ENCODE results near the gene PRAMEF6. TPM values are rescaled to one million over a fixed set of nuclear protein-coding genes. Genes with fewer than 3 reads are reported as not detected.
"Not testable (repeated sequence)": the region's sequence is repeated elsewhere in the genome, so short reads cannot be mapped to it uniquely, and the experiment has no call there.

Gene PRAMEF6
- not detected for total RNA-seq
- polyA plus RNA-seq (ENCODE audit: insufficient read length in 2 of 2), result not detected
- long read RNA-seq, donor 1, result 0 reads
- long read RNA-seq, donor 2, result 0 reads
- long read RNA-seq, donor 3, result 0 reads
- long read RNA-seq, donor 4, result 0 reads

DNA sequence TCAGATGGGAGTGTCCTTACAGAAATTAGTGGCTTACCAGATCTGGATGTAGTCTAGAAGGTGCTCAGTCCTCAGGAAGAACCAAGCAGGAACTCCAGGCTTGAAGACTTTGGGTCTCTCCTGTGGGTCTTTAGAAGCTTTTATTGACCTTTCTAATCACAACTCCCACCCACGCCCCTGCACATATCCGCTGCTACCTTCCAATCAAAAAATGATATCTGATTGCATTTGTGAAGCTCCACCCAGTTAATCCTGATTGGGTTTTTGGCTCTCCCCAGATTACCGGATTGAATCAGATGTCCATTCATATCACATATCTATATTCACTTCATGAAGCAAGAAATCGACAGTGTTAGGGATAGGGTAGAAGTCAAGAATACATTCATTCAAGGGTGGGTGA is at the start of gene PRAMEF6:
TSS of gene PRAMEF6 (minus strand) at position 101 of the 400 bp plus-strand sequence. CDS start 5,062 bp downstream, outside the sequence.
- H3K27me3 ChIP-seq (ENCODE audit: control insufficient read depth, insufficient read depth, low read length); H3K4me1 ChIP-seq (ENCODE audit: control insufficient read depth, insufficient read depth, low read length); H3K4me3 ChIP-seq (ENCODE audit: low read depth, low read length); H3K27ac ChIP-seq (ENCODE audit: low read depth, low read length); H3K36me3 ChIP-seq (ENCODE audit: control insufficient read depth, insufficient read depth, low read length); H3K9me3 ChIP-seq (ENCODE audit: control insufficient read depth, insufficient read depth, low read length); DNase-seq (ENCODE audit: low read depth in 4 of 6, low spot score in 6 of 6): not testable (repeated sequence)
- no CpG with 5 or more reads among the region's 4 CpGs for WGBS (ENCODE audit: insufficient coverage)

DNA sequence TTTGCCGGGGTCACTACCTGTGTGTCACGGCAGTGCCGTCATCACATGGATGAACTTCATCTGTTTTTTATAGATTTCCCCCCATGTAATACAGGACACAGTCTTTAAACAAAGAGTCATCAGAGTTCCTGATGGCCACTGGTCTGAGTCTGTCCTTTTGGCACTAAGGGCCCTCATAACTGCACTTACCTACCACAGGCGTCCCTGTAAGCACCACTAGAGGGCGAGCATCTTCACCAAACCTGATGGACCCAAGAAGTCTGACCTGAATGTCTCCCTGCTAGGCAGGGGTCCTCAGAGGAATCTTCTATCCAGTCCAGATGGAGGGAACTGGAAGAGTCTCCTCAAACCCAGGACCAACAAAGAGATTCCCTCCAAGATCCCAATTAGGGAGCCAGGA is 23.0 kb downstream of the PRAMEF6 start:
- not testable (repeated sequence) for H3K4me3 ChIP-seq (ENCODE audit: low read depth, low read length); DNase-seq (ENCODE audit: low read depth in 4 of 6, low spot score in 6 of 6); H3K27ac ChIP-seq (ENCODE audit: low read depth, low read length); H3K27me3 ChIP-seq (ENCODE audit: control insufficient read depth, insufficient read depth, low read length); H3K4me1 ChIP-seq (ENCODE audit: control insufficient read depth, insufficient read depth, low read length); H3K36me3 ChIP-seq (ENCODE audit: control insufficient read depth, insufficient read depth, low read length); H3K9me3 ChIP-seq (ENCODE audit: control insufficient read depth, insufficient read depth, low read length)
- WGBS (ENCODE audit: insufficient coverage), result no CpG with 5 or more reads among the region's 5 CpGs

DNA sequence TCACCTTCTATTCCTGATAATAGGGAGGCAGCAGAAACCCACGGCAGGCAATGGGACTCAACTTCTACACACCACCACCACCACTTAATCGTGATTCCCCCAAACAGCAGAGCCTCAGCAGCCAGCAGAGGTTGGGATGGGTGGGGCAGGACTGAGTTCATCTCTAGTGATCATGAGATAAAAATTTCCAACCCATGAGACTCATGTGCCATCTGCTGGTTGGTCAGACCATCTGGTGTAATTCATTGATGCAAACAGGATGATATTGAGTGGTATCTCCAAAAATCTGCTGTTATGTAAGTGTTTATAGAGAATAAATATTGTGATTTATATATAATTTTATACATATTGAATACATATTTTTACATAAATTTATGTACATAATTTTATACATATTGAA is 25.6 kb downstream of the PRAMEF6 start:
- no CpG with 5 or more reads among the region's 2 CpGs for WGBS (ENCODE audit: insufficient coverage)
- not testable (repeated sequence) for H3K27ac ChIP-seq (ENCODE audit: low read depth, low read length); H3K27me3 ChIP-seq (ENCODE audit: control insufficient read depth, insufficient read depth, low read length); H3K4me3 ChIP-seq (ENCODE audit: low read depth, low read length); H3K9me3 ChIP-seq (ENCODE audit: control insufficient read depth, insufficient read depth, low read length); DNase-seq (ENCODE audit: low read depth in 4 of 6, low spot score in 6 of 6); H3K4me1 ChIP-seq (ENCODE audit: control insufficient read depth, insufficient read depth, low read length); H3K36me3 ChIP-seq (ENCODE audit: control insufficient read depth, insufficient read depth, low read length)

DNA sequence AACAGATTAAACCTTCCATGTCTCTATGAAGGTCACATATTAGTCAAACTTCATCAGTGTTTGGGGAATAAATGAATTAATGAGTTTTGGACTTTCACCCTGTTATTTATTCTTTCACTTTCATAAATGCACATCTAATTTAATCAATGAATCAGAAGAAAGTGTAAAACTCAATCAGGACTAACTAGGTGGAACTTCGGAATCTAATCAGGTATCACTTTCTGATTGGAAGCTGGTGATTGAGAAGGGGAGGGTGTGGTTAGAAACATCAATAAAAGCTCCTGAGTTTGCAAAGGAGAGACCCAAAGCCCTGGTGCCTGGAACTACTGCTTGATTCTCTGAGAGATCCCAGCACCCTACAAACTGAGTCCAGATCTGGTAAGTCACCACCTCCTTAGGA is 31.1 kb downstream of the PRAMEF6 start, which contains the start of gene PRAMEF7:
TSS of gene PRAMEF7 (plus strand) at position 301 of the 400 bp plus-strand sequence. CDS start 1,083 bp downstream, outside the sequence.
- not testable (repeated sequence) for H3K27ac ChIP-seq (ENCODE audit: low read depth, low read length); H3K4me3 ChIP-seq (ENCODE audit: low read depth, low read length); H3K9me3 ChIP-seq (ENCODE audit: control insufficient read depth, insufficient read depth, low read length); H3K27me3 ChIP-seq (ENCODE audit: control insufficient read depth, insufficient read depth, low read length); DNase-seq (ENCODE audit: low read depth in 4 of 6, low spot score in 6 of 6); H3K36me3 ChIP-seq (ENCODE audit: control insufficient read depth, insufficient read depth, low read length); H3K4me1 ChIP-seq (ENCODE audit: control insufficient read depth, insufficient read depth, low read length)
- no CpG with 5 or more reads among the region's 1 CpG for WGBS (ENCODE audit: insufficient coverage)

DNA sequence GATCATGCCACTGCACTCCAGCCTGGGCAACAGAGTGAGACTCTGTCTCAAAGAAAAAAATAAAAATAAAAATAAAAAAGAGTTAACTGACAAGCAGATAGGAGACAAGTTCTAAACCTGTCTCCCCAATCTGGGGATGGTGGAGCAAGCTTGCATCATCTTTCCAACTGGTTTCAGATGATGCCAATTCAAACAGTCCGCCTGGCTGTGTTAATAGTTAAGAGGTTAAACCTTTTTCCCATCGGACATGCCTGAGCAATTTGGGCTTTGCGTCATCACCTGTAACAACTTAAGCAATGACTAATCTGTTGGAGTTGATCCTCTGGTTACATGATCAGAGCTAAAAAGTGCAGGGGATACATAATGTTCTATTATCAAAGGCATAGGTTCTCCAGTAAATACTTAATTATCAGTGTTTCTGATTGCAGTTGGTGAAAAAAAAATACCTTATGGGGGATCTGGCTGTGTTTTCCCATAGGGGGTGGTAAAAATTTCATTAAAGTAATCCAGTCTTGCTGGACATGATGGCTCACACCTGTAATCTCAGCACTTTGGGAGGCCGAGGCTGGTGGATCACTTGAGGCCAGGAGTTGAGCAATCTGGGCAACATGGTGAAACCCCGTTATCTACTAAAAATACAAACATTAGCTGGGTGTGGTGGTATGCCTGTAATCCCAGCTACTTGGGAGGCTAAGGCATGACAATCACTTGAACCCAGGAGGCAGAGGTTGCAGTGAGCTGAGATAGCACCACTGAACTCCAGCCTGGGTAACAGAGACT is 43.4 kb downstream of the PRAMEF6 start:
- WGBS (ENCODE audit: insufficient coverage), result no CpG with 5 or more reads among the region's 5 CpGs
- H3K27me3 ChIP-seq (ENCODE audit: control insufficient read depth, insufficient read depth, low read length), result not testable (repeated sequence)

DNA sequence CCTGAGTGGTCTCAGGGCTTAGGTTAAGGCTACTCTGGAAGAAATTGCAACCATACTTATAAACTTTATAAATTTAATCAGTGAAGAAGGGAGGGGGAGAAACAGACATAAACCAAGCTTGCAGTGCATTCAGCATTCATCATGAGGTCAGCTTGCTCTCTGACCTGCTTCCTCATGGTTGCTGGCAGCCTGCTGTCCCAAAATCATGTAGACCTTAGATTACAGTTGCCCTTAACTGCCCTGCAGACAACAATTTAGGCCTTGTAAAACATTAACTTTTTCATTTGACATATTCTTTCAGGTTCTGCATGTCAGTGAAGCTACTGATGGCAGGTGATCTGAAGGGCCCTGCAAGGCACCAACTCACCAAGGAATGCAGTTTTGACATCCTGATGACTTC is 48.2 kb downstream of the PRAMEF6 start:
- not testable (repeated sequence) for H3K4me3 ChIP-seq (ENCODE audit: low read depth, low read length); H3K36me3 ChIP-seq (ENCODE audit: control insufficient read depth, insufficient read depth, low read length); H3K4me1 ChIP-seq (ENCODE audit: control insufficient read depth, insufficient read depth, low read length); DNase-seq (ENCODE audit: low read depth in 4 of 6, low spot score in 6 of 6); H3K9me3 ChIP-seq (ENCODE audit: control insufficient read depth, insufficient read depth, low read length); H3K27me3 ChIP-seq (ENCODE audit: control insufficient read depth, insufficient read depth, low read length); H3K27ac ChIP-seq (ENCODE audit: low read depth, low read length)

More for the DNA sequence above, 43.4 kb downstream of the PRAMEF6 start:
- H3K4me1 ChIP-seq (ENCODE audit: control insufficient read depth, insufficient read depth, low read length); H3K9me3 ChIP-seq (ENCODE audit: control insufficient read depth, insufficient read depth, low read length); H3K4me3 ChIP-seq (ENCODE audit: low read depth, low read length); DNase-seq (ENCODE audit: low read depth in 4 of 6, low spot score in 6 of 6); H3K27ac ChIP-seq (ENCODE audit: low read depth, low read length); H3K36me3 ChIP-seq (ENCODE audit: control insufficient read depth, insufficient read depth, low read length): not testable (repeated sequence)

DNA sequence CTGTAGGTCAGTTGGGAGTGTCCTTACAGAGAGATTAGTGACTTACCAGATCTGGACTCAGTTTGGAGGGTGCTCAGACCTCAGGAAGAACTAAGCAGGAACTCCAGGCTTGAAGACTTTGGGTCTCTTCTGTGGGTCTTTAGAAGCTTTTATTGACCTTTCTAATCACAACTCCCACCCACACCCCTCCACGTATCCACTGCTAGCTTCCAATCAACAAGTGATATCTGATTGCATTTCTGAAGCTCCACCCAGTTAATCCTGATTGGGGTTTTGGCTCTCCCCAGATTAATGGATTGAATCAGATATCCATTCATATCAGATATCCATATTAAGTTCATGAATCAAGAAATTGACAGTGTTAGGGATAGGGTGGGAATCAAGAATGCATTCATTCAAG is 49.2 kb downstream of the PRAMEF6 start, which contains the start of gene PRAMEF10:
TSS of gene PRAMEF10 (minus strand) at position 101 of the 400 bp plus-strand sequence. CDS start 2,423 bp downstream, outside the sequence.
- not testable (repeated sequence) for H3K27ac ChIP-seq (ENCODE audit: low read depth, low read length); H3K9me3 ChIP-seq (ENCODE audit: control insufficient read depth, insufficient read depth, low read length); H3K4me3 ChIP-seq (ENCODE audit: low read depth, low read length); DNase-seq (ENCODE audit: low read depth in 4 of 6, low spot score in 6 of 6); H3K27me3 ChIP-seq (ENCODE audit: control insufficient read depth, insufficient read depth, low read length); H3K36me3 ChIP-seq (ENCODE audit: control insufficient read depth, insufficient read depth, low read length); H3K4me1 ChIP-seq (ENCODE audit: control insufficient read depth, insufficient read depth, low read length)
- WGBS (ENCODE audit: insufficient coverage), result no CpG with 5 or more reads among the region's 1 CpG

Small RNAs within 50 kb of the gene (small RNA-seq; reads per million reads assigned to genes)
- gene RNU6-1072P (ENCODE audit: low replicate concordance), result not detected

Other genes with a start within 250 kb of the PRAMEF6 start
- not detected for gene AADACL3, start 231.5 kb downstream of the PRAMEF6 start, total RNA-seq
- gene AADACL3, start 231.5 kb downstream of the PRAMEF6 start, polyA plus RNA-seq (ENCODE audit: insufficient read length in 2 of 2), result not detected
- gene CFAP107, start 201.4 kb downstream of the PRAMEF6 start, total RNA-seq, result 1 to 10 TPM in 1 of 2 donors, under 1 TPM in 1; 0.69 to 2.3 TPM
- gene CFAP107, start 201.4 kb downstream of the PRAMEF6 start, polyA plus RNA-seq (ENCODE audit: insufficient read length in 2 of 2), result 1 to 10 TPM; 7.0 to 7.5 TPM
- gene PRAMEF12, start 173.8 kb downstream of the PRAMEF6 start, total RNA-seq, result not detected
- gene PRAMEF12, start 173.8 kb downstream of the PRAMEF6 start, polyA plus RNA-seq (ENCODE audit: insufficient read length in 2 of 2), result under 1 TPM; 0.14 to 0.15 TPM
- gene PRAMEF1, start 156.2 kb downstream of the PRAMEF6 start, total RNA-seq, result not detected
- gene PRAMEF1, start 156.2 kb downstream of the PRAMEF6 start, polyA plus RNA-seq (ENCODE audit: insufficient read length in 2 of 2), result not detected
- gene PRAMEF11, start 116.2 kb downstream of the PRAMEF6 start, total RNA-seq, result not detected
- not detected for gene PRAMEF11, start 116.2 kb downstream of the PRAMEF6 start, polyA plus RNA-seq (ENCODE audit: insufficient read length in 2 of 2)
- not detected for gene HNRNPCL1, start 98.9 kb downstream of the PRAMEF6 start, total RNA-seq
- gene HNRNPCL1, start 98.9 kb downstream of the PRAMEF6 start, polyA plus RNA-seq (ENCODE audit: insufficient read length in 2 of 2), result not detected
- not detected for gene PRAMEF2, start 90.5 kb downstream of the PRAMEF6 start, total RNA-seq
- gene PRAMEF2, start 90.5 kb downstream of the PRAMEF6 start, polyA plus RNA-seq (ENCODE audit: insufficient read length in 2 of 2), result not detected
- not detected for gene PRAMEF4, start 61.4 kb downstream of the PRAMEF6 start, total RNA-seq
- gene PRAMEF4, start 61.4 kb downstream of the PRAMEF6 start, polyA plus RNA-seq (ENCODE audit: insufficient read length in 2 of 2), result not detected
- gene PRAMEF10, start 49.3 kb downstream of the PRAMEF6 start, total RNA-seq, result not detected
- gene PRAMEF10, start 49.3 kb downstream of the PRAMEF6 start, polyA plus RNA-seq (ENCODE audit: insufficient read length in 2 of 2), result not detected
- not detected for gene PRAMEF7, start 31.0 kb downstream of the PRAMEF6 start, total RNA-seq
- not detected for gene PRAMEF7, start 31.0 kb downstream of the PRAMEF6 start, polyA plus RNA-seq (ENCODE audit: insufficient read length in 2 of 2)
- gene PRAMEF27, start 109.0 kb upstream of the PRAMEF6 start, total RNA-seq, result not detected
- gene PRAMEF27, start 109.0 kb upstream of the PRAMEF6 start, polyA plus RNA-seq (ENCODE audit: insufficient read length in 2 of 2), result not detected
- gene HNRNPCL3, start 113.2 kb upstream of the PRAMEF6 start, total RNA-seq, result not detected
- gene HNRNPCL3, start 113.2 kb upstream of the PRAMEF6 start, polyA plus RNA-seq (ENCODE audit: insufficient read length in 2 of 2), result not detected
- gene PRAMEF25, start 123.2 kb upstream of the PRAMEF6 start, total RNA-seq, result not detected
- not detected for gene PRAMEF25, start 123.2 kb upstream of the PRAMEF6 start, polyA plus RNA-seq (ENCODE audit: insufficient read length in 2 of 2)
- not detected for gene HNRNPCL2, start 169.3 kb upstream of the PRAMEF6 start, total RNA-seq
- under 1 TPM in 1 of 2 donors, not detected in 1; 0.27 TPM for gene HNRNPCL2, start 169.3 kb upstream of the PRAMEF6 start, polyA plus RNA-seq (ENCODE audit: insufficient read length in 2 of 2)
- gene PRAMEF26, start 208.4 kb upstream of the PRAMEF6 start, total RNA-seq, result not detected
- not detected for gene PRAMEF26, start 208.4 kb upstream of the PRAMEF6 start, polyA plus RNA-seq (ENCODE audit: insufficient read length in 2 of 2)
- gene HNRNPCL4, start 218.1 kb upstream of the PRAMEF6 start, total RNA-seq, result not detected
- gene HNRNPCL4, start 218.1 kb upstream of the PRAMEF6 start, polyA plus RNA-seq (ENCODE audit: insufficient read length in 2 of 2), result under 1 TPM; 0.30 to 0.36 TPM
- not detected for gene PRAMEF9, start 224.3 kb upstream of the PRAMEF6 start, total RNA-seq
- not detected for gene PRAMEF9, start 224.3 kb upstream of the PRAMEF6 start, polyA plus RNA-seq (ENCODE audit: insufficient read length in 2 of 2)